Pancreas (tissue), 10 donors: ENCODE data around the gene GBF1. TPM values are rescaled to one million over a fixed set of nuclear protein-coding genes. Genes with fewer than 3 reads are reported as not detected.
A peak's percentile ranks its signal among the peaks of the same experiment; 100 is the strongest.

Experiments used
- ATAC-seq, 4 donors: fragments of 200-7000 bp; cut with Tn5 transposase; one replicate each; pipeline versions ENCODE4 v1.8.0 to v1.9.1; 2020; ENCODE audit warnings: mild to moderate bottlenecking in 4 of 4, moderate library complexity in 4 of 4
- DNase-seq, 6 donors: peaks; one replicate each; pipeline ENCODE4 v3.0.0-alpha.2; 2020
- FAIRE-seq: peaks from 2 replicates; lab custom pipeline; 2012; peaks lifted over from hg19 to GRCh38; lab: Jason Lieb, UNC
- H3K27ac ChIP-seq, 4 donors: fragments of 200-600 bp; sonication (generic); 1 replicate in 3 of 4; 2 replicates in 1 of 4; pipeline versions ENCODE4 v1.5.0 to v1.8.0; 2020
- H3K27me3 ChIP-seq, 4 donors: fragments of 200-600 bp; one replicate each; pipeline ENCODE4 v1.8.0; 2021
- H3K36me3 ChIP-seq, 3 donors: fragments of 200-600 bp; sonication (generic) in 1 of 3; one replicate each; pipeline versions ENCODE4 v1.5.0 to v1.8.0; 2020 to 2021
- H3K4me1 ChIP-seq, 3 donors: fragments of 200-600 bp; one replicate each; pipeline ENCODE4 v1.8.0; 2021
- H3K4me3 ChIP-seq, 4 donors: fragments of 200-600 bp; sonication (generic) in 2 of 4; one replicate each; pipeline versions ENCODE4 v1.5.0 to v1.8.0; 2020 to 2021
- H3K9me3 ChIP-seq, 4 donors: fragments of 200-600 bp; one replicate each; pipeline ENCODE4 v1.8.0; 2021
- CTCF ChIP-seq, 4 donors: fragments of 200-600 bp; sonication (generic) in 3 of 4; IDR thresholded peaks; one replicate each; pipeline versions ENCODE4 v1.5.0 to v1.8.0; 2021; ENCODE audit warnings: antibody characterized with exemption in 4 of 4
- WGBS, 2 donors: extraction: QIAGEN DNeasy Blood & Tissue Kit; methylation state at CpG; one replicate each; pipeline ENCODE4 v1.1.7; 2013; 5-methylcytosine and 5-hydroxymethylcytosine counted together
- intact Hi-C, 3 donors: fragments of 100-400 bp; cut with DNase I; formaldehyde crosslinking; loops; one replicate each; pipeline versions ENCODE4 v1.11.1 to v1.14.2; 2022
- polyA plus RNA-seq, 2 donors: library from polyadenylated mRNA; stranded (reverse); fragments of 200-250 nt; gene quantifications; one replicate each; pipeline ENCODE4 v1.2.3, GENCODE V29; 2013
- total RNA-seq, 6 donors: library from RNA; stranded (reverse); fragmentation: NEBNext Ultra II Directional in 4 of 6; extraction: Animal tissue kit (Norgen Biotek cat#: 25700) in 4 of 6; gene quantifications; one replicate each; pipeline versions ENCODE4 v1.2.1 to v1.2.4, GENCODE V29; 2021 to 2023
- donor health status: healthy with polysubstance abuse.
- donor health status: DM: no; HTN: no; CAD: no; lungs with moderate emphysema.
- donor health status: DM: no; HTN: no; CAD: no.
- donor health status: control.
- donor health status: control.
- donor health status: Bipolar disorder and iron deficiency.
- donor health status: DM: yes; HTN: yes; CAD: no.
- donor health status: DM: no; HTN: no; CAD: no.
- donor health status: DM: no; HTN: no; CAD: no.
- donor health status: DM: yes; HTN: yes; CAD: no.

GBF1 gene
- total and polyA plus RNA-seq, 8 donors, result 14.9 to 27.6 (median 18.2) TPM

DNA sequence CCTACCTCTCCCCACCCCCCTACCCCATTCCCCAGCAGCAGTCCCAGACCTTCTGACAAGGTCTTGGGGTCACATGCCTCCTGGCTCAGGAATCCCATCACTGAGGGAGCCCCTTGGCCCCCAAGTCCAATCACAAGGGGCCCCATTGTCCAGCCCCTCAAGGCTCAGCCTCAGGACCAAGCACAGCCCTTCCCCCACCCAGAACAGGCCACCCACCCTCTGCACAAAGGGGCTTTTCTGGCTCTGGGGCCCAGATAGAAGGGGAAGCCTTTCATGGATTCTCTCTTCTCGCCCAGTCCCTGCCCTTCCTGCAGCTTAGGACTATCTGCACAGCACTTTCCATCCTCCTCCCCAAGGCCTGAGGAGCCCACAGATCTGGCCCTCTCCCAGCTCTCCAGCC is 180.1 kb downstream of the GBF1 start:
- H3K4me1 ChIP-seq, result peaks cover 5 to 12% (median 7%) of the 10 kb centered on the region in 3 donors
- TF ChIP-seq CTCF (IDR thresholded peaks at IDR 0.05), result no peak
- 97 to 100% methylated on average over 1 of the region's 1 CpG for WGBS, 2 donors
- ATAC-seq (no peak), DNase-seq (peak in 1 of 6 donors; percentile 33), FAIRE-seq (no peak)
- intact Hi-C loops, result no loop called here
- H3K4me3 ChIP-seq, result no peak overlapping the region
- peaks cover 0 to 7% (median 0%) of the 10 kb centered on the region in 3 donors for H3K36me3 ChIP-seq
- no peaks in the 10 kb centered on the region for H3K9me3 ChIP-seq
- no peaks in the 10 kb centered on the region for H3K27me3 ChIP-seq
- H3K27ac ChIP-seq, result no peak overlapping the region

- TF ChIP-seq CTCF (IDR thresholded peaks at IDR 0.05), result no peak
- peaks cover 7 to 12% (median 11%) of the 10 kb centered on the region in 3 donors for H3K4me1 ChIP-seq
- 80 to 83% methylated on average over 7 of the region's 7 CpGs for WGBS, 2 donors
- ATAC-seq (no peak), FAIRE-seq (no peak), DNase-seq (no peak)
- H3K9me3 ChIP-seq, result no peaks in the 10 kb centered on the region
- intact Hi-C loops, result no loop called here
- no peaks in the 10 kb centered on the region for H3K27me3 ChIP-seq
- peaks cover 0 to 7% (median 0%) of the 10 kb centered on the region in 3 donors for H3K36me3 ChIP-seq
- no peak overlapping the region for H3K4me3 ChIP-seq
- no peak overlapping the region for H3K27ac ChIP-seq
Measured at GRCh38 chr10:102426803-102427287, 181.5 kb downstream of the GBF1 start.

- DNase-seq, result peak in 1 of 6 donors; percentile 22
- Histone ChIP-seq H3K27me3 (no peaks in the 10 kb centered on the region), H3K27ac (no peak overlapping the region), H3K9me3 (no peaks in the 10 kb centered on the region), H3K36me3 (no peaks in the 10 kb centered on the region), H3K4me3 (no peak overlapping the region), H3K4me1 (peaks cover 0 to 6% (median 0%) of the 10 kb centered on the region in 3 donors)
- intact Hi-C loops, result no loop called here
- WGBS, 2 donors, result 84 to 91% methylated on average over 8 of the region's 8 CpGs
- FAIRE-seq, result no peak
- ATAC-seq, result no peak
- no peak for TF ChIP-seq CTCF (IDR thresholded peaks at IDR 0.05)
Measured at GRCh38 chr10:102429468-102429867, 184.1 kb downstream of the GBF1 start.

DNA sequence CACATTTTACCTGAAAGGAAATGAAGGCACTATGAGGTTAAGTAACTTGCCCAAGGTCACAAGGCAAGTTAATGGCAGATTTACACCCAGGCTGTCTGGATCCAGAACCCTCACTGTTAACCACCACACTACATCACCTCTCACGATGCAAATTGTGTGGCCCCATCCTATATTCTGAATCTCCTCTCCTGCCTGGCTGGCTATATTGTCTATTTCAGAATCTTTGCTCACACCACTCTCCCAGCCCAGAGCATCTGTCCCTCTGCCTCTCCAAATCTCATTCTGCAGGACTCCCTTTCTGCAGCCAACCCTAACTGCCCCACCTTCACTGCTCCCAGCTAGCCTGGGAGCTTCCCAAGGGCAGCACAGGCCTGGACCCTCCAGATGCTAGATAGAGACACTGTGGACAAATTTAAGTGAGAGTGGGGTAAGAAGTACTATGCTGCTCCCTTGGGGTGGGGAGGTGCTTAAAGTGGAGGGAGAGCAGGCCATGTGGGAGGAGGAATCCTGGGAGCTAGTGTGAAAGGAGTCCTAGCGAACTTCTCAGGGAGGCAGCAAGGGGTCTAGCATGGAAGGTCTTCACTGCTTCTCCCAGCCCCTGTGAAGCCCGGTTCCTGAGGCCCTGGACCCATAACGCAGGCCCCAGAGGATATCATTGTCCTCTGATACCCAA is 186.3 kb downstream of the GBF1 start:
- peak overlapping the region in 3 of 4 donors; percentile 48 to 65 (median 58) for H3K27ac ChIP-seq
- no peak for FAIRE-seq
- H3K4me1 ChIP-seq, result peaks cover 0 to 6% (median 0%) of the 10 kb centered on the region in 3 donors
- TF ChIP-seq CTCF (IDR thresholded peaks at IDR 0.05), result no peak
- peak overlapping the region; percentile 72 to 95 (median 84) for H3K4me3 ChIP-seq
- WGBS, 2 donors, result 13 to 21% methylated on average over 4 of the region's 4 CpGs
- intact Hi-C loops, result no loop called here
- H3K9me3 ChIP-seq, result no peaks in the 10 kb centered on the region
- no peak for DNase-seq
- no peaks in the 10 kb centered on the region for H3K36me3 ChIP-seq
- no peaks in the 10 kb centered on the region for H3K27me3 ChIP-seq
- peak; percentile 9 to 35 (median 12) for ATAC-seq

Other genes with a start within 250 kb of the GBF1 start
- gene ARMH3, start 189.4 kb upstream of the GBF1 start, total RNA-seq, result 10 to 100 TPM in 5 of 6 donors, 1 to 10 TPM in 1; 7.8 to 15.8 (median 10.7) TPM
- gene ARMH3, start 189.4 kb upstream of the GBF1 start, polyA plus RNA-seq, result 10 to 100 TPM in 1 of 2 donors, 1 to 10 TPM in 1; 7.5 to 11.5 TPM
- 10 to 100 TPM in 2 of 6 donors, 1 to 10 TPM in 4; 6.2 to 11.6 (median 8.6) TPM for gene HPS6, start 180.2 kb upstream of the GBF1 start, total RNA-seq
- gene HPS6, start 180.2 kb upstream of the GBF1 start, polyA plus RNA-seq, result 1 to 10 TPM; 5.2 to 6.8 TPM
- gene LDB1, start 125.2 kb upstream of the GBF1 start, total RNA-seq, result 10 to 100 TPM; 12.5 to 32.1 (median 16.5) TPM
- gene LDB1, start 125.2 kb upstream of the GBF1 start, polyA plus RNA-seq, result 10 to 100 TPM; 20.1 to 26.2 TPM
- 10 to 100 TPM; 11.7 to 20.4 (median 16.9) TPM for gene PPRC1, start 112.5 kb upstream of the GBF1 start, total RNA-seq
- gene PPRC1, start 112.5 kb upstream of the GBF1 start, polyA plus RNA-seq, result 10 to 100 TPM; 26.4 to 31.2 TPM
- 10 to 100 TPM; 14.8 to 33.7 (median 27.6) TPM for gene NOLC1, start 93.1 kb upstream of the GBF1 start, total RNA-seq
- 10 to 100 TPM; 15.1 to 23.8 TPM for gene NOLC1, start 93.1 kb upstream of the GBF1 start, polyA plus RNA-seq
- gene ELOVL3, start 19.2 kb upstream of the GBF1 start, total RNA-seq, result not detected
- under 1 TPM in 1 of 2 donors, not detected in 1; 0.16 TPM for gene ELOVL3, start 19.2 kb upstream of the GBF1 start, polyA plus RNA-seq
- gene PITX3, start 4.0 kb upstream of the GBF1 start, total RNA-seq, result not detected
- not detected for gene PITX3, start 4.0 kb upstream of the GBF1 start, polyA plus RNA-seq
- 10 to 100 TPM; 17.0 to 44.3 (median 22.0) TPM for gene NFKB2, start 150.2 kb downstream of the GBF1 start, total RNA-seq
- 10 to 100 TPM; 44.7 to 58.0 TPM for gene NFKB2, start 150.2 kb downstream of the GBF1 start, polyA plus RNA-seq
- 1 to 10 TPM; 2.1 to 5.8 (median 4.0) TPM for gene PSD, start 173.3 kb downstream of the GBF1 start, total RNA-seq
- gene PSD, start 173.3 kb downstream of the GBF1 start, polyA plus RNA-seq, result 10 to 100 TPM; 13.5 to 30.9 TPM
- 10 to 100 TPM in 5 of 6 donors, 1 to 10 TPM in 1; 10.0 to 13.6 (median 10.7) TPM for gene FBXL15, start 175.3 kb downstream of the GBF1 start, total RNA-seq
- 10 to 100 TPM; 15.7 to 24.2 TPM for gene FBXL15, start 175.3 kb downstream of the GBF1 start, polyA plus RNA-seq
- 10 to 100 TPM; 18.9 to 25.3 (median 20.6) TPM for gene CUEDC2, start 187.0 kb downstream of the GBF1 start, total RNA-seq
- 10 to 100 TPM; 27.1 to 51.5 TPM for gene CUEDC2, start 187.0 kb downstream of the GBF1 start, polyA plus RNA-seq
- 1 to 10 TPM in 2 of 6 donors, under 1 TPM in 4; 0.37 to 1.1 (median 0.44) TPM for gene C10orf95, start 206.0 kb downstream of the GBF1 start, total RNA-seq
- 1 to 10 TPM in 1 of 2 donors, under 1 TPM in 1; 0.46 to 1.2 TPM for gene C10orf95, start 206.0 kb downstream of the GBF1 start, polyA plus RNA-seq